ENCODE results near the gene DRICH1.
A peak's percentile ranks its signal among the peaks of the same experiment; 100 is the strongest.
"Not testable (repeated sequence)": the region's sequence is repeated elsewhere in the genome, so short reads cannot be mapped to it uniquely, and the experiment has no call there.

DRICH1 gene

DNA sequence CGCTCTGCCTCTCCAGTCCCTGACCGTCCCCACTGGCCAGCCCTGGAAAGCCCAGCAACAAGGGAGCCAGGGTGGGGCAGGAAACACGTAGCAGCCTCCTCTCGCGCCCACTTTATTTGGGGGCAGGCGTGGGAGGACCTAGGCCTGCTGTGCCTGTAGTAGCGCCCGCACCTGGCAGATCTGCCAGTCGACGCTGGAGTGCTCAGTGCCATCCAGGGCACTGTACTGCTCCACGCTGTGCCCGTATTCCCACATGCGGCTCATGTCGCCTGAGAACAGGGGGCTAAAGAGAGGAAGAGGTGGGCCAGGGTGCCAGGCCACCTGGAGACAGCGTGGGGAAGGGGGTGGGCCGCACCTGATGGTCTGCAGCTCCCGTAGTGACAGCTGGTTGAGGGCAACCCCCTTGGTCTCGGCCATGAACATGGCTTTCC, 17.0 kb upstream of the DRICH1 start:
- DNase-seq, result no peak

DNA sequence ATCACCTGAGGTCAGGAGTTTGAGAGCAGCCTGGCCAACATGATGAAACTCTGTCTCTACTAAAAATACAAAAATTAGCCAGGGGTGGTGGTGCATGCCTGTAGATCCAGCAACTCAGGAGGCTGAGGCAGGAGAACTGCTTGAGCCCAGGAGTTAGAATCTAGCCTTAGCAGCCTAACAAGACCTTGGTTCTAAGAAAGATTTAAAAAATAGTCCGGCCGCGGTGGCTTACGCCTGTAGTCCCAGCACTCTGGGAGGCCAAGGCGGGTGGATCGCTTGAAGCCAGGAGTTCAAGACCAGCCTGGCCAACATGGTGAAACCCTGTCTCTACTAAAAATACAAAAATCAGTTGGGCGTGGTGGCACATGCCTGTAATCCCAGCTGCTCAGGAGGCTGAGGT, 14.4 kb upstream of the DRICH1 start:
- not testable (repeated sequence) for DNase-seq

DNA sequence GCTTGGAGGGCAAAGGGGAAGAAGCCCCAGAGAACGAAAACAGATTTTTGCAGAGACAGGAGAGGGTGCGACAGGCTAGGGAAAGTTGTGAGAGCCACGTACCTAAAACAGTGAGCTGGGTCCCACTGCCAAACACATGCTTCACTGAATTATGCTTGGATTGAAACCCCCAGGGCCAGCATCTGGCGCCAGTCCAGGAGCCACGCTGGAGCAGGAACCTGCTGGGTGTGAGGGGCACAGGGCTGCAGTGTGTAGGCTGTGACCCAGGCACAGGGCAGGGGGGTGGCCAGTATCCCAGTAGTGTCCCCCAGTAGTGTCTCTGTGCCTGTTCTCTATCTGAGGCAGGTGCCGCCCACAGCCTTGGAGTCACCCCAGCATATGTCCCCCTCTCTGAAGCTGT, 8.1 kb upstream of the DRICH1 start:
- DNase-seq, result not testable (repeated sequence)

DNA sequence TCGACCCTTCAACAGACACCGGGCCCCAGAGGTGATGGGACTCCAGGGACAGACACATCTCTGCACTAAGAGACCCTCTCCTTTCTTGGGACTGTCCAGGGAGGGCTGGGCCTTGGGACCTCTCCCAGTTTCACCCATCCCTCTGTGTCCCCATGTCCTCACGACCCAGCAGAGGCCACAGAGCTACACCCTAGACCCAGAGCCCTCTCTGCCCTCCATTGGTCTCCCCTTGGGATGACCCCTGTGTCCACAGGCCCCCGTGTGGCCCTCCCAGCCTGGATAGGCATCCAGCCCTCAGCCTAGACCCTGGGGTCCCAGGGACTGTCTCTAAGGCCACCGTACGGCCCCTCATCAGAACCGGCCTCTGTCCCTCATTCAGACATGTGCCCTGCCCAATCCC, 7.5 kb upstream of the DRICH1 start:
- no peak for DNase-seq

DNA sequence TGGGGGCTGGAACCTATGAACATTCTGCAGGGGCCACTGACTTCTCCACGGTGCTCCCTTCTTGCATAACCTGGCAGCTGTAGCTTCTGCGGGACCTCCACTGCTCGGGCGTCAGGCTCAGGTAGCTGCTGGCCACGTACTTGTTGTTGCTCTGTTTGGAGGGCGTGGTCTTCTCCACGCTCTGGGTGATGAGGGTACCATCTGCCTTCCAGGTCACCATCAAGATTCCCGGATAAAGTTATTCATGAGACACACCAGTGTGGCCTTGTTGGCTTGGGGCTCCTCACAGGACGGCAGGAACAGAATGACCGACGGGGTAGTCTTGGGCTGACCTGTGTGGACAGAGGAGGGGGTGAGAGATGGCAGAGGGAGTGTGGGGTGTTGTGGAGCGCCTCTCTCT, 6.5 kb upstream of the DRICH1 start:
- DNase-seq, result no peak

DNA sequence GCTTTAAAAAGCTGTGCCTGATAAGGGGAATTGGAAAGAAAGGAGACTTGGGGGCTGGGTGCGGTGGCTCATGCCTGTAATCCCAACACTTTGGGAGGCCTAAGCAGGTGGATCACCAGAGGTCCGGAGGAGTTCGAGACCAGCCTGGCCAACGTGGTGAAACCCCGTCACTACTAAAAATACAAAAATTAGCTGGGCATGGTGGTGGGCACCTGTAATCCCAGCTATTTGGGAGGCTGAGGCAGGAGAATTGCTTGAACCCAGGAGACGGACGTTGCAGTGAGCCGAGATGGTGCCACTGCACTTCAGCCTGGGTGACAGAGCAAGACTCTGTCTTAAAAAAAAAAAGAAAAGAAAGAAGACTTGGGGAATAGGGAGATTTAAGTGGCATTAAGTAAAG, 3.2 kb upstream of the DRICH1 start:
- DNase-seq, result not testable (repeated sequence)

DNA sequence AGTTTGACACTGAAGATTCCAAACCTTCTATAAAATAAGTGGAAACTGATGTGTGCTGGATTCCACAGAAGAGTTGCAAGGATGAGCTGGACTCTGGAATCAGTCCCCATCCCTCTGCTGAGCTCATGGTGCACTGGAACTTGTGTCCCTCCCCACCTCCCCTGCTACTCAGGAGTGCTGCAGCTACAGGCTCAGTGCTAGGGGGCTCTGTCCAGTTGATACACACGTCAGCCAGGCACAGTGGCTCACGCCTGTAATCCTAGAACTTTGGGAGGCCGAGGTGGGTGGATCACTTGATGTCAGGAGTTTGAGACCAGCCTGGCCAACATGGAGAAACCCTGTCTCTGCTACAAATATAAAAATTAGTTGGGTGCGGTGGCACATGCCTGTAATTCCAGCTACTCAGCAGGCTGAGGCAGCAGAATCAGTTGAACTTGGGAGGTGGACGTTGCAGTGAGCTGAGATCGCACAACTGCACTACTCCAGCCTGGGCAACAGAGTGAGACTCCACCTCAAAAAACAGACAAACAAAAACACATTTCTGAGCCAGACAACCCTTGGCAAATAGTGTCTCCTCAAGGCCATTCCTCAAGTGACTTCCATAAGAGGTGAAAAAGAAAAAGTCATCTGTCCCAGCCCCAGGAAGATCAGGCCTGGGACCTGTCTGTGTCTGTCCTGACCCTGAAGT, 3.9 kb downstream of the DRICH1 start:
- DNase-seq, result not testable (repeated sequence)

DNA sequence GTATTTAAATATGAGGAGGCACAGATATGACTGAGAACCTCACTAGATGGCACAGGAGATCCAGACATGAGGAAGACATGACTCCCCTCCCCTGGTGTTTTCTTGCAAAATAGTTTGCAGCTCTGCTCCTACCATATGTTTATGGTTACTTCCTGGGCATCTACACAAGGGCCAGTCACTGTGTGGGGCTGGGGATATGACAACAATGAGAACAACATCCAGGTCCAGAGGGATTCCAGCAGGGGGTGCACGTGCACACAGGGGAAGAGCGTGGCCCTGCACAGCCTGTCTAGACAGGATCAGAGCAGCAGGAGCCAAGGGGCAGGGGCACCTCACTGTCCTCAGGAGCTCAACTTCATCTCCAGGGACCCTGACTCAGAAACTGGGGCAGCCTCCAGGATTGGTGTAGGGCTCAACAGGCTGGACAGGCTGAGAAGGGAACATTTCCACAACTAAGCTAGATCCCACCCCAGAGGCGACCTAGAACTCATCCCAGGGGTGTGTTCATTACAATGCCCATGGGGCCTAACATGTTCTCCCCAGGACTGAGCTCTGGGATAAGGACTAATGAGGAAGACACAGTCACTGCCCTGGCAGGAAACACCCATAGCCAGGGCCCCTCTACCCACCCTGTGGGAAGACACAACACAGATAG, 4.6 kb downstream of the DRICH1 start:
- DNase-seq, result peak; percentile 35

DNA sequence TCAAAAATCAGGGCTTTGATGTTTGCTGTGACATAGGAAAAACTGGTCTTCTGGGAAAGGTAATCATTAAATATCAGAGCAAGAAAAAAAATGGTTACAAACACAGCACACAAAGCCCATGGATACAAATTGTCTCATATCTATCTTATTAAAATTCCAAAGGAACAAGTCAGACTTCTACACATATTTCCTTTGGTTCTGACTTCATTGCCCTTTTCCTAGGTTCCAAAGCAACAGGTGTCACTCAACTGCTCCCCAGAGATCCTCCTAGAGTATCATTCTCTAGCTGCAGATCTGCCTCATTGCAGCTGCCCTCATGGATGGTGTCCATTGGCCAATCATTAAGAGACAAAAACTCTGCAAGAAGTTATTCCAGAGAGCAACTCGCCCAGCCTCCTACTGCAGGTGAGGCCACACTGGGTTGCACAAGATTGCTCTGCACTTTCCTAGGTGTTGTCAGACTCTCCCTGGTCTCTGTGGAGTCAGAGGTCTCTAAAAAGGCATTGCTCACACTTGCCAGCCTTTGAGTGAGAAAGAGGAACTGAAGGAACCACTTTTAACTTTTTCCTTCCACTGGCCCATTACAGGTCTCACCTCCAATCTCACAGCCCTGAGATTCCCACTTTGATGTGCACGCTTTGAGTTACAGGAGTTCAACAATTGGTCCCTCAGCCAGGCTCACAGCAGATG, 5.7 kb downstream of the DRICH1 start:
- no peak for DNase-seq

DNA sequence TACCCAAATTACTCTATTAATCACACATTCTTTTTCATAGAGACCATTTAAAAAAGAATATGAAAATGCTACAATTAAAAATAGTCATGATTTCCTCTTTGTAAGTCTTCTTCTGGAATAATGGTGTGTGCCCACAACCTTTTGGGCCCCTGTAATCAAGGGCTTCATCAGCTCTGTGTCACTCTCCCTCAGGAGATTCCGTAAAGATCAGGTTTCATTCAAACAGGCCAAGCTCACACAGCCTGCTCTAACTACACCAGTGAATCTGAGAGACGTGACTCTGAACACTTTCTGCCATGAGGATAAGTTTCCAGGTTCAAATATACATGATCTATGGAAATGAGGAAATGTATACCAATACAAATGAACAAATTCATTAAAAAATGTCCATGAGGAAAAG, 9.5 kb downstream of the DRICH1 start:
- no peak for DNase-seq

DNA sequence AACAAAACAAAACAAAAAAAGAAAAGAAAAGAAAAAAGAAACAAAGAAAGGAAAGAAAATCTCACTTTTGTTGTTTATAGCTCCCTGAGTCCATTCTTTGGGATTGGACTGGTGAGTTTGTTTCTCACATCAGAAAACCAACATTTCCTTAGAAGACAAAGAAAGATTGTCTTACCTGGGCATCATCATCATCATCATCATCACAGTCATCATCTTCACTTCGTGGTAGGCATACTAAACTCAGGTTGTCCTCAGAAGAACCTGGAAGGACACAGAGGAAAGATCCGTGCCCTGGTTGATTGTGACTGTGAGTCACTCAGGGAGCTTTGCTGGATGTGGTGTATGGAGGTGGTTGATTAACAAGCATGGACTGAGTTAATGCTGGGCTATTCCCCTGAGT, 10.2 kb downstream of the DRICH1 start:
- not testable (repeated sequence) for DNase-seq

DNA sequence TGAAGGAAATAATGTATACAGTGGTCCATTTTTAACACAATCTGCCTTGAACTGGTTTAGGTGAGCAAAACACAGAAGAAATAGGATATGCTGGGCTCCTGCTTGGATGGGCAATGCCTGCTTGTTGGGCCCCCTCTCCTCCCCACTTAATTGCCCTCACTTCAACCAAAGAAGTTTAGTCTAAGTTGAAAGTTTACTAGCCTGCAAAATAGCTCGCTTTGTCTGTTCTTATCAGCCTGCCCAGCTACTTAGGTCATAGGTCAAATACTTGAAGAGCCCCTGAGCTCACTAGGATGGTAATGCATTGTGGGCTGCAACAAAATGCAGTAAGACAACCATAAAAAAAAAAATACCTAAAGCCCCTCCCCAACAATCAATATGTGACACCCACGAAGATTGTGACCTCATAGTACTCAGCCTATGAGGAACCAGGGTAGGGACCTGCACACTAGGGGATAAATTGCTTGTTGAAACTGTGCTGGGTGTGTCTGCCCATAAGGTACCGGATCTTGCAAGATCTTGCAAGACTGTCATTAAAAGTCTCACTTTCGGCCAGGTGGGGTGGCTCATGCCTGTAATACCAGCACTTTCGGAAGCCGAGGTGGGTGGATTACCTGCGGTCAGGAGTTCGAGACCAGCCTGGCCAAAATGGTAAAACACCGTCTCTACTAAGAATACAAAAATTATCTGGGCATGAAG, 10.9 kb downstream of the DRICH1 start:
- no peak for DNase-seq

DNA sequence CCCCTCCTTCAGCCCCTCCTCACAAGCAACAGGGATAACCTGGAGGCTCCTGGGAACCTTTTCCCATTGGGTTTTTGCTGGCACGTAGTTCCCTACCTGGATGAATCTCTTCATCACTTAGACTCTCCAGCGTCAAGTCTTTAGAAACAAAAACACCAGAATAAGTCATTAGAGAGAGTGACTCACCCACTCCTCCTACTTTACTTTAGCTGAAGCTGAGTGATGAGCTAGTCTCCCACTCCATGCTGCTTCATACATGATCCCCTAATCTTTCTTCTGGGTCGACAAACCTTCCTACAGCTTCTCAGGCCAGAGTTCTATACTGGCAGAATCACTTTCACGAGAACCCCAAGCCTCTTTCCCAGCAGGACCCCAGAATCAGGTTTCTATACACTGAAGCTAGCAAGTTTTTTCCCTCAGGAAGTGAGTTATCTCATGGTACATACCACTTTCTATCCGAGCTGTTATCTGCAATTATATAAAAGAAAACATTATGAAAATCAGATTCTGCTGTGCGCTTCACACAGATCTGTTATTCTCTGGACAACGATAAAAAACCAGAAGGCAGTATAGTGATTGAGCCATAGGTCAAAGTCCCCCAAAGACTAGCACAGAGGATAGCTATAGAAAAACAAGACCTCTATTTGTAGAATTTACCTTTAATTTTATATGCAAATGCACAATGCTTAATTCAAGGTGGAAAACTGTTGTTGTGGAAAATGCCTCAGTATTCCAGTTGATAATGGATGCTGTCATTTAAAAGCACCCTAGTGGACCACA, 18.7 kb downstream of the DRICH1 start:
- DNase-seq, result no peak

DNA sequence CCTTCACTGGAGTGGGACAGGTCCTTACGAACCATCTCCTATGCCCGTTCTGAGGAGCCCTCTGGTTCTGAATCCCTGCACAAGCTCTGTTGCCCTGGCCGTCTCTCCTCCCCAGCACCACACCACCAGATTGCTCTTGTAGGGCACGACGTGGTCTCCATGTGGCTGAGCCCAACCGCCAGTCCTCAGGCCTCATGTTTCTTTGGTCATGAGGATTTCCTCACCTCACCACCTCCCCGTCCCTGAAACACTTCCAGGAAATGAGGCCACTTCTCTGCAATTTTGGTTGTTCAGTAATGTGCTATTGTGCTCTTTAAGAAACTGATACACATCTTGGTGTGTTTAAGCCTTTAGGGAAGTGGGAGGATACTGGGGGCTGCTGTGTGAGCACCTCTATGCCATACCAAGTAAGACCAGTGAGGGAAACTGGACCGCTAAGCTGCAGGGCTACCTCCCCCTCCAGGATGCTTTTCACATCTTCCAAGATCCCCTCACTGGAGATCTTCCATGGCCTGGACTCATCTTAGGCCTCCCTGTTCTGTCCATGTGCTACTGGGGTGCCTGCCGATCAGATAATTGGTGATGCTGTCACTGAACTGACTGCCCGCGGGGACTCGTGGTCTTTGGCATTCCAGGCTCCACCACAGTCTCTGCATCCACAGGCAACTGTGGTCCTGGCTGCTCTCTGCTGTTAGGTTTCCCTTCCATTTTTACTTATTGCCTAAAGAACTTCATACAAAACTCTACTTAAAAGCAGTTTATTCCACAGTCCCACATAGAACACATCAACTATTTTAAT, 21.9 kb downstream of the DRICH1 start:
- DNase-seq, result no peak

DNA sequence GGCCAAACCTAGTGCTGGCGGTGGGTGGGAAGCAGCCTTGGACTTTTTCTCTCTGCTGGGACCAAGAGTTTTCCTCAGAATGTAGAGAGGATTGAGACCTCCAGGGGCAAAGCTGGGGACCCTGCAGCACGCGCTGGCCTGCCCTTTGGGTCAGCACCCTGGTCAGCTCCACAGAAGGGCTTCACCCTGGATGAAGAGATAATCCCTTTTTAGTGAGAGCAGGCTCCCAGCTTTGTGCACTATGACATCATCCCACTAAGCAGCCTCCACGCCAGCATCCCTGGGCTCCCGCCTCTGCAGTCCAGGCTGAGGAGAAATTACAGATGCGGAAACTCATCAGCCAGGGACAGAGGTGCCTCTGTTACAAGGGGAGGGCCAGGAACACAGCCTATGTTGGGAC, 23.5 kb downstream of the DRICH1 start:
- no peak for DNase-seq

DNA sequence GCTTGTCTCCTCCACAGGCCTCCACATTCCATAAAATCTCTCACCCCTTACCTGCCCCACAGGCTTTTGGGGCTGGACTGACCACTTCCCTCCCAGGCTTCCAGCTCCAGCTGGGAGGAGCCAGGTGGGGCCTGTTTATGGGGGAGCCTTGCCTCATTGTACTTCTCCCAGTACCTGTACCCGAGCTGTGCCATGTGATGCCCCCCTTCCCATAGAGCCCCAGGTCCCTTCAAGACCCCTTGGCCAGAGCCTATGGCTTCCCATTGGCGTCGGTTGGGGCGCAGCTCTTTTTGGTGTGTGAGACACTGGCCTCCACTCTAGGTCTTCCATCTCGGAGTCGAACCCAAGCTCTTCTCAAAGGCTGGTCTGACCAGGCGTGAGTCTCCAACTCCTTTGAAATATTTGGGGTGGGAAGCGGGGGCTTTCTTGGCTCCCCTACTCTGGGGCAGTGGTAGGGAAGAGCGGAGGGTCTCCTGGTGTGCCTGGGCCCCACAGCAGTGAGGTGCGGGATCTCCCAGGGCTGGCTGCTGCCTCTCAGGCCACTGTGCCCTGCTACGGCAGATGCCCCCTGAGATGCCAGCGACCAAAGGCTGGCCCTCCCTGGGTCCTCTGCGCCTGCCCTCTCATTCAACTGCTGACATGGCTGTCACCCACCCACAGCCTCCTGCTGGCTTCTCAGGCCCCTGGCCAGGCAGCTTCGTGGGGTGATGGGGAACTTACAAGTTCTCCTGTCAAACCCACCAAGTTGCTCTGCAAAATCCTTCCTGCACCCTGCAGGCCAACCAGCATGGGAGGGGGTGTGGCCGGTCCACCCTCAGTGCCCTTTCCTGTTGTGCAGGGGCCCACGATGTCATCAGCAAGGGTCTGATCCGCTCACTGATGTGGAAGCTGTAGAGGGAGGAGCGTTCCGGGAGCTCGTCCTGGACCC, 25.7 kb downstream of the DRICH1 start:
- DNase-seq, result no peak

DNA sequence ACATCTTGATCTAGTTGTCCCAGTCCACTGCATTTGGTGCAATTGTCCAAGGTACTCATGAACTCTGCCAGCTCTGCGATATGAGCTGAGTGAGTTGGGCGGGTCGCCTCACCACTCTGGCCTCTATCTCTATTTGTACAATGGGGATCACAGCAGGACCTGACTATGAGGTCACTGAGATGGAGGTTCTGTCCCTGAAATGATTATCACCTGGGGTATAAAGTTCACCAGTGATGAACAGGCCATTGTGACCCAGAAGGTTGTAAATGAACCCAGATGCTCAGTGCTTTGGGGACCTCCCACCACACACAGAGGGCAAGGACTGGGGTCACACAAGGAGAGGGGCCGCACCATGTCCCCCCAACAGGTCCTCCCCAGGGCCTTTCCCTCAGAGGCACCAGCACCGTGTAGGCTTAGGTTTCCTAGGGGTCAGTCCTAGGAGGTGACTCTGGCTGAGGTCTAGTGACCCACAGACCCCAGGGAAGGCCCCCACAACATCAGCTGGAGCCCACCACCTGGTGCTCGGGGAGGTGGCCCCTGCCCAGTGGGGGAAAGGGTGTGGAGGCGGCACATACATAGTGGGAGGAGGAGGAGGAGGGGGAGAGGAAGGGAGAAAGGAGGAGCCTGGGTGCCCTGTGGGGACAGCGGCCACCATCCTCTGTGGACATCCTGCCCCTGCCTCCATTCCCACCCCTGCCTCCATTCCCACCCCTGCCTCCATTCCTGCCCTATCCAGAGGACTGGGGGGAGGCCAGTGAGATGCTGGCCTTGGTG, 27.0 kb downstream of the DRICH1 start:
- no peak for DNase-seq

DNA sequence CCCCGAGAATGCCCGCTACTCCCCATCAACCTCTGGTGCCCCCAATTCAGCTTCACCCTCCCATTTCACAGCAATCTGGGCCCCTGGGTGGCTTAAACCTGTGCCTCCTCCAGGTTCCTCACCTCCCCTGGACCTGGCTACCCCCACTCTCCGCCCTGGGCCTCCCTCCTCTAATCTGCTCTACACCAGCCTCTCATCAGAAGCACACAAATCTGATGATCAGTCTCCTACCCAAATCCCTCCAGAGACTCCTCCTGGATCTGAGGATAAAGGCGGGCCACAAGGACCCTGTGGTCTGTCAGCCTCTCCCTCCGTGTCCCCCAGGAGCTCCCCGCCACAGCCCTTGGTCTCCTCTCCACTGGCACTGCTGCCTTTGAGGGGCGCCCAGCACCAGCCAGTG, 28.9 kb downstream of the DRICH1 start:
- DNase-seq, result no peak

DNA sequence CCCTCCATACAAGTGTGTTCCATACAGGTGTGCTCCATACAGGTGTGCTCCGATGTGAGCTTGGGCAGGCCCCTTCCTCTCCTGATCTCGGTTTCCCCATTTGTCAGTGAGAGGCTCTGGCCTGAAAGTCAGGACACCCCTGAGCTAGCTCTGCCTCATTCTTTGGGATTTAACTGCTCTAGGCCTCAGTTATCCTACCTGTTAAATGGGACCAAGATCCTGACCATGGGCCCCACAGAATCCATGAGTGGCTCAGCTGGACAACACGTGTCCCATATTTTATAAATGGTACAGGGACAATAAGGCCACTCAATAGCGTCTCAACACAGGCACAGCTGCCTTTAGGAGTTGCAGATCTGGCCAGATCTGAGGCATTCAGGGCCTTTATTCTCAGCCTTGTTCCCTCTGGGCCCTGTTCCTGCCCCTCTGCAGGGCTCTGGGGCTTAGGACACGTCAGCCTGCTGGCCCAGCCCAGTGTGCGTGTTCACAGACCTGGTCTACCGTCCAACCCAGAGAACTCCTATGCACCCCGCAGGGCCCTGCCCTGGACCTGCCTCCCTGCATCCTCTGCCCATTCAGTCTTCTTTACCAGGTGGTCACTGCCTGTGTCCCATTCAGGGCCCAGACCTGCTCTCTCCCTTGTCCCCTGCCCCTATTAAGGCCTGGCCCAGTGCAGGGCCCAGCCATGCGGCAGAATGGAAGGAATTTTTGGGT, 33.2 kb downstream of the DRICH1 start:
- DNase-seq, result no peak

Measured in NCI-H1694 treated with DMSO at 0.1 percent for 48 hours (cell line).